ENCODE results near the gene HOTAIR.

- TF ChIP-seq EZH2 (IDR thresholded peaks at IDR 0.05; ENCODE audit: borderline replicate concordance, low read depth, low read length, severe bottlenecking) (no peak), POLR2A (IDR thresholded peaks at IDR 0.05; ENCODE audit: low read depth, low read length) (no peak), POLR2AphosphoS5 (IDR thresholded peaks at IDR 0.05; ENCODE audit: insufficient read depth, low read depth, low read length) (no peak), FOS (IDR thresholded peaks at IDR 0.05; ENCODE audit: borderline replicate concordance, insufficient read depth, low read length) (no peak)
- TF ChIP-seq, protein P1, sequence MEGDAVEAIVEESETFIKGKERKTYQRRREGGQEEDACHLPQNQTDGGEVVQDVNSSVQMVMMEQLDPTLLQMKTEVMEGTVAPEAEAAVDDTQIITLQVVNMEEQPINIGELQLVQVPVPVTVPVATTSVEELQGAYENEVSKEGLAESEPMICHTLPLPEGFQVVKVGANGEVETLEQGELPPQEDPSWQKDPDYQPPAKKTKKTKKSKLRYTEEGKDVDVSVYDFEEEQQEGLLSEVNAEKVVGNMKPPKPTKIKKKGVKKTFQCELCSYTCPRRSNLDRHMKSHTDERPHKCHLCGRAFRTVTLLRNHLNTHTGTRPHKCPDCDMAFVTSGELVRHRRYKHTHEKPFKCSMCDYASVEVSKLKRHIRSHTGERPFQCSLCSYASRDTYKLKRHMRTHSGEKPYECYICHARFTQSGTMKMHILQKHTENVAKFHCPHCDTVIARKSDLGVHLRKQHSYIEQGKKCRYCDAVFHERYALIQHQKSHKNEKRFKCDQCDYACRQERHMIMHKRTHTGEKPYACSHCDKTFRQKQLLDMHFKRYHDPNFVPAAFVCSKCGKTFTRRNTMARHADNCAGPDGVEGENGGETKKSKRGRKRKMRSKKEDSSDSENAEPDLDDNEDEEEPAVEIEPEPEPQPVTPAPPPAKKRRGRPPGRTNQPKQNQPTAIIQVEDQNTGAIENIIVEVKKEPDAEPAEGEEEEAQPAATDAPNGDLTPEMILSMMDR (IDR thresholded peaks at IDR 0.05; ENCODE audit: extremely low read depth in 1 of 2, insufficient read depth in 1 of 2, low read depth in 1 of 2, low read length in 2 of 2), result no peak
Observed at GRCh38 chr12:53967421-53967925, 7.3 kb downstream of the HOTAIR start.
